Muscle layer of colon (tissue), 2 donors: ENCODE data around the gene SLC38A9.

Experiments
- H3K27ac ChIP-seq: one replicate; pipeline ENCODE4 v1.7.0; 2013; ENCODE audit warnings: low read depth, mild to moderate bottlenecking, low read length, moderate library complexity
- H3K27me3 ChIP-seq, 2 donors: one replicate each; pipeline ENCODE4 v1.7.0; 2013; ENCODE audit warnings: low read length in 2 of 2, mild to moderate bottlenecking in 2 of 2; ENCODE audit not compliant: insufficient read depth in 2 of 2, control insufficient read depth in 1 of 2
- H3K36me3 ChIP-seq: one replicate; pipeline ENCODE4 v1.7.0; 2013; ENCODE audit warnings: mild to moderate bottlenecking, low read length; ENCODE audit not compliant: insufficient read depth
- H3K4me1 ChIP-seq: one replicate; pipeline ENCODE4 v1.7.0; 2013; ENCODE audit warnings: mild to moderate bottlenecking, low read length; ENCODE audit not compliant: insufficient read depth
- H3K4me3 ChIP-seq, 2 donors: one replicate each; pipeline ENCODE4 v1.7.0; 2013; ENCODE audit warnings: low read length in 2 of 2, low read depth in 1 of 2, mild to moderate bottlenecking in 1 of 2, moderate library complexity in 1 of 2
- H3K9ac ChIP-seq: one replicate; pipeline ENCODE4 v1.7.0; 2013; ENCODE audit warnings: low read length
- H3K9me3 ChIP-seq: one replicate; pipeline ENCODE4 v1.7.0; 2013; ENCODE audit warnings: mild to moderate bottlenecking, low read length
- donor health status: abdominal sarcoma.
- donor health status: Adenocarcinoma of cecum.

SLC38A9 gene

DNA sequence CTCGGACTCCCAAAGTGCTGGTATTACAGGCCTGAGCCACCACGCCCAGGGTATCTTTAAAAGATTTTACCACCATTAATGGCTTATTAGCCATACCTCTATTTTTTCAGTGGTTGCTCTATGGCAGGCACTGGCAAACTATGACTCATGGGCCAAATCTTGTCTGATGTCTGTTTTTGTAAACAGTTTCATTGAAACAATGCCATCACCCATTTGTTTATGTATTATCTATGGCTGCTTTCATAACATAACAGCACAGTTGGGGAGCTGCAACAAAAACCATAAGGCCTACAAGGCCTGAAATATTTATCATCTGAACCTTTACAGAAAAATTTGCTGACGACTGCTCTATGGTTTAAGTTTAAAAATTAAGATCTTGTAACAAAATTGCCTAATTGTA is 66.8 kb downstream of the SLC38A9 start:
- H3K9me3 ChIP-seq, result no peaks in the 10 kb centered on the region
- no peak overlapping the region for H3K27ac ChIP-seq
- H3K4me1 ChIP-seq, result peaks cover 10% of the 10 kb centered on the region
- H3K27me3 ChIP-seq, result no peaks in the 10 kb centered on the region
- no peak overlapping the region for H3K4me3 ChIP-seq
- no peak overlapping the region for H3K9ac ChIP-seq
- H3K36me3 ChIP-seq, result no peaks in the 10 kb centered on the region

DNA sequence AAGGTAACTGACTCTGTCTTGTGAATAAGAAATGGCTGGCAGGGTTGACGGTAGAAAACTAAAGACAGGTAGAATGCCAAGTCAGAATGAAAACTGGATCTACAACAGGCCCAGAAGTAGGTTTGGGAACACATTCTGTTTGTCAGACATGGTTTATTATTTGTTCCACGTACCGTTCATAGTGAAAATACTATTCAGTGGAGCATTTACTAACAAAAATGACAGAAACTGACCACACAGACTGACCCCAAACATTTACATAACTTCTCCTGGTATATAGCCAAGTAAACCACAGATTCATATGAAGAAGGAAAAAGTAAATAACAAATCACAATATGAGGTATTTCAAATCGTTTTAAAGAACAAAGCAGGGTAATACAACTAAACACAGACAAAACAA is 73.7 kb downstream of the SLC38A9 start:
- H3K9ac ChIP-seq, result no peak overlapping the region
- H3K36me3 ChIP-seq, result no peaks in the 10 kb centered on the region
- peak overlapping the region; percentile 35 for H3K27ac ChIP-seq
- H3K4me1 ChIP-seq, result peaks cover 49% of the 10 kb centered on the region
- H3K27me3 ChIP-seq, result no peaks in the 10 kb centered on the region
- H3K9me3 ChIP-seq, result no peaks in the 10 kb centered on the region
- H3K4me3 ChIP-seq, result no peak overlapping the region

DNA sequence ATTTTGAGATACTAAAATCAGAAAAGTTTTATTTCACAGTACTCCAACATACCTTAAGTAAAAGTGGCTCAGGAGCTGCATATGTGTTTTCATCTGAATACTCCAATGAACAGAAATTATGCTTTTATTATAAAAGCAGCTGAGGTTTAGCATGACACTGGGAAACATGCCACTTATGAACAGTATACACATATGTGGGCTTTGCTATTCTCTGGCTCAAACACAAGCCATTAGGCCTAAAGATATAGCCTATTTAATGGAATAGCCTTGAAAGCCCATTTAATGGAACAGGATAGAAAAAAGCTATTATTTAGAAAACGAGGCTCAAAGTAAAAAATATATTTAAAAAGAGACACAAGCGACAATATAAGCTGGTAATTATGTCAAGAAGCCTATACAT is 74.1 kb downstream of the SLC38A9 start:
- peaks cover 53% of the 10 kb centered on the region for H3K4me1 ChIP-seq
- H3K27ac ChIP-seq, result peak overlapping the region; percentile 35
- H3K9me3 ChIP-seq, result no peaks in the 10 kb centered on the region
- no peaks in the 10 kb centered on the region for H3K36me3 ChIP-seq
- no peaks in the 10 kb centered on the region for H3K27me3 ChIP-seq
- no peak overlapping the region for H3K9ac ChIP-seq
- H3K4me3 ChIP-seq, result no peak overlapping the region

DNA sequence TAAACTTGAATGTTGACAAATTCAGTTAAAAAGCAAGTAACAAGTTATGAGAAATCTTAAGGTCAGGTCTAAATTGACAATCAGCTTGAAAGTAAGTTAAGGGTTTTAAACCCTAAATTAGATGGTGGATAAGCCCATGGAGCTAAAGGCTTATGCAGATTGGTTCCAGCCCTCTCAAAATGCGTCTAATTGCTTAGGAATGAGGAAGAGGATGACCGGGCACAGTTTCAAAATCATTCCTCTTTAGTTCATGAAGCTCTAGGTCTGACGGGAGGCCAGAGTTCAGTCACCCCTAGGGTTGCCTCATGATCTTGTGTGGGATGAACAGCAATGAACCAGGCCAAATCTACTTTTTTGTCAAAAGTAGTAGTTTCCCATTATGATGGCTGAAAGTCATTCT is 75.4 kb downstream of the SLC38A9 start:
- Histone ChIP-seq H3K36me3 (no peaks in the 10 kb centered on the region), H3K4me3 (peak overlapping the region in 1 of 2 donors; percentile 9), H3K9ac (no peak overlapping the region), H3K27ac (peak overlapping the region; percentile 77), H3K9me3 (no peaks in the 10 kb centered on the region), H3K4me1 (peaks cover 61% of the 10 kb centered on the region), H3K27me3 (no peaks in the 10 kb centered on the region)

DNA sequence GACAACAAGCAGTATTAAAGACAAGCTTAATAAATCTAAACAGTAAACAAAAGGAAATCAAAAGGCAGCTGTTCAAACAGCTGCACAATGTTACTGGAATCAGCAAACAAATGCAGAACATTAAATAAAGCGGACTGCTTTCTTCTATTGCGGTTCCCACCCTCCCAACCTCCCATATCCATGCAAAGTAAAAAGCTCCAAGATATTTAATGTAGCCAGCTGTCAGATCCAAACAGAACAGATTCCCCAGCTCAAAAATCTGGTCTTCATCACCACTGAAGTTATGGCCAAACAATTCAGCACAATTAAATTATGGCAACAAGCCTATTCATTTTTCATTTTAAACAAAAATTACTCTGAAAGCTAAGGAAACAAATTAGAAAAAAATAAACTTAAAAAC is 75.9 kb downstream of the SLC38A9 start:
- peaks cover 61% of the 10 kb centered on the region for H3K4me1 ChIP-seq
- no peak overlapping the region for H3K4me3 ChIP-seq
- H3K9me3 ChIP-seq, result no peaks in the 10 kb centered on the region
- peak overlapping the region; percentile 77 for H3K27ac ChIP-seq
- no peaks in the 10 kb centered on the region for H3K36me3 ChIP-seq
- H3K9ac ChIP-seq, result no peak overlapping the region
- H3K27me3 ChIP-seq, result no peaks in the 10 kb centered on the region

DNA sequence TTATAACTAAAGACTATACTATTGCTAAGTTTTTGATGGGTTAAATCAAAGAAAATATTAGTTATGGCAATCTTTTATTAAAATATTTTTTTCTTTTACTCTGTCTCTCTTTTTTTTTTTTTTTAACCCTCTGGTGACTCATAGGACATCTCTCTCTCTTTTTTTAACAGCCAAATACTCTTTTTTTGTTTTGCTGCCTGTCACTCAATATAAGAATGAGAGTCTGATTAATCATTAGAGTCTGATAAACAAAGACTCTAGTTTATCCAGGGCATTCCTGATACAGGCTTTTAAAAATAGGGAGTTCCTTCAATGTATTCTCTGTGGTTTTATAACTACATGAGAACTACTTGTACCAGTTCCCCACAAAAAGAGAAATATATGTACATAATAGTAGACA is 77.3 kb downstream of the SLC38A9 start:
- H3K4me3 ChIP-seq, result no peak overlapping the region
- H3K4me1 ChIP-seq, result peaks cover 61% of the 10 kb centered on the region
- H3K36me3 ChIP-seq, result no peaks in the 10 kb centered on the region
- H3K27me3 ChIP-seq, result no peaks in the 10 kb centered on the region
- no peaks in the 10 kb centered on the region for H3K9me3 ChIP-seq
- H3K9ac ChIP-seq, result no peak overlapping the region
- H3K27ac ChIP-seq, result peak overlapping the region; percentile 77

DNA sequence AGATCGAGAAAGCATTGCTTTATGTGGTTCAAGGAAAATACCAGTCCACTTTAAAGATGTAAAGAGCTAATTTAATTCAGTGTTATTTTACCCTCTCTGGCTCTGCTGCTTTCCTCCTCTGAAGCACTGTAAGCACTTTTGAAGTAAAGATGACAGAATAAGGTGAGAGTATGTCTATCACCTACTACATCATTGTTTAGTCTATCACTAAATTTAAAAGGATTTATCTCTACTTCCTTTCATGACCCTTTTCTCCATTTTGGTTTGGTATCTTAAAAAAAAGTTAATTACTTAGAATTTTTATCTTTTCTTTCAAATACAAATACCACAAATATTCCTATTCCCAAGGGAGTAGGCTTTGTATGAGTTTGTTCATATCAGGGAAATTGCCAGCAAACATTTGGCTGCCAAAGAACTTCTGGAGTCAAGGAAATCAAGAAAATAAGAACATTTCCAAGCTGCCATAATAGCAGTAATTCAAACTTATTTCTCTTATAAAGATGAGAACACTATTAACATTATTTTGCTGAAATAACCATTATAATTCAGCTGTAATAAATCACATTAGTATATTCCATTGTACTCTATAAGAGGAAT is 77.8 kb downstream of the SLC38A9 start:
- H3K27me3 ChIP-seq, result no peaks in the 10 kb centered on the region
- no peak overlapping the region for H3K4me3 ChIP-seq
- no peaks in the 10 kb centered on the region for H3K36me3 ChIP-seq
- H3K27ac ChIP-seq, result peak overlapping the region; percentile 77
- H3K4me1 ChIP-seq, result peaks cover 61% of the 10 kb centered on the region
- no peaks in the 10 kb centered on the region for H3K9me3 ChIP-seq
- H3K9ac ChIP-seq, result no peak overlapping the region

DNA sequence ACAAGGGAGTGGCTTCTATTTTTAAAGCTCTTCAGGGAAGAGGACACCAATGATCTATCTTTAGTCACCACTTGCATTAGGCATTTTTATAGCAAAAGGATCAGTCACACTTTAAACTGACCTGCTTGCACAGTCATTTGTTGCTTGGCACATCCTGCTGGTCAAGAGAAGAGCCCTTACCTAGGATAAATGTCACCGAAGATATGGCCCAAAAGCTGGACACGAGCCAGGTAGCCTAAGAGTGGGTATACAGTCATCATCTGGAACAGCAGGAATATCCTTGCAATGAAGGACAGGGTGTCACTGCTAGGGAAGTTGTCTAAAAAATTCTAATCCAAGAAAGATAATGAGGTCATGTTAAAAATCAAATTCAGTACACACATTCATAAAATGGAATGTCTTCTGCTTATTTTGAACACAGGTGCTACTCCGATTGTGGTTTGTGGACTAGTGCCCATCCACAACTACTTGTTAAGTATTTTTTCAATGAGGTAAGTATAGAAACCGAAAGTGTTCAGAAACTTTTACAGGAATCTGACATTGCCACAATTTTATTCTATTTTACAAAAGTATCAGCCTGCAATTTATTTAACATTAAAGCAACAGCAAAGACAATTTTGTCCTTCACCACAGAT is 78.4 kb downstream of the SLC38A9 start:
- no peak overlapping the region for H3K9ac ChIP-seq
- H3K9me3 ChIP-seq, result no peaks in the 10 kb centered on the region
- no peaks in the 10 kb centered on the region for H3K36me3 ChIP-seq
- peaks cover 59% of the 10 kb centered on the region for H3K4me1 ChIP-seq
- H3K27me3 ChIP-seq, result no peaks in the 10 kb centered on the region
- peak overlapping the region; percentile 77 for H3K27ac ChIP-seq
- no peak overlapping the region for H3K4me3 ChIP-seq

DNA sequence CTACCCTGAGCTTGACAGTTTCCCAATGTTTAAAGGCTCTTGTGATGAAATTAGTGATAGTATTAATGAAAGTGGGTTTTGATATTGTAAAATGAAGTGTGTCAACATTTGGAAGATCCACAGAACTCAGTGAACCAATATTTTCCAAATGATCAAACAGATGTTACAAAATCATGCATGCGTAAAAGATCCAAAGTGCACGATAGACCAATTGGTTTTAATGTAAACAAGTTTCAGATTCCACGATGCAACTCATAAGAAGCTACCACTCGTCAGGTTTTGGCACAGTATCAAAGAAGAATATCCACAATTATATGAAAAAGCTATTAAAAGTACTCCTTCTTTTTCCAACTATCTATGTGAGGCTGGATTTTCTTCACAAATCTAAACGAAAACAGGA is 82.3 kb downstream of the SLC38A9 start:
- Histone ChIP-seq H3K4me1 (peaks cover 49% of the 10 kb centered on the region), H3K36me3 (no peaks in the 10 kb centered on the region), H3K4me3 (no peak overlapping the region), H3K27me3 (no peaks in the 10 kb centered on the region), H3K9ac (no peak overlapping the region), H3K27ac (no peak overlapping the region), H3K9me3 (no peaks in the 10 kb centered on the region)

DNA sequence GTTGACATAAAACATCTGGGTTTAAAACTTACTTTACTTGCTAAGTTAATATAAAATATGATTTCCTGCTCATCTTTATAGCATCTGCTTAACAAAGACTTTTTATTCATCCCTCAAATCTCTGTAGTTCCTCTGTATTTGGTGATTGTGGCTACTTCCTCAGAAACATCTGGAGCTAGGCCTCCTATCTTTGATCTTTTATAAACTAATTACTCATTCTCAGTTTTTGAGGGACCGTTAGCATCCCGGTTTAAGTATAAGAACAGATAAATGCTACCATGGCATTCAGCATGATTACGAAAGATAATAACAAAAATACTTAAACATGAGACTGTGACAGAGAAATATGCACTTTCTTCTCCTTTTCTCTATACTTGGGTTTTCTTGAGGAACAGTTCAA is 85.3 kb downstream of the SLC38A9 start:
- H3K27me3 ChIP-seq, result no peaks in the 10 kb centered on the region
- no peaks in the 10 kb centered on the region for H3K36me3 ChIP-seq
- H3K9me3 ChIP-seq, result no peaks in the 10 kb centered on the region
- no peak overlapping the region for H3K27ac ChIP-seq
- peaks cover 29% of the 10 kb centered on the region for H3K4me1 ChIP-seq
- H3K9ac ChIP-seq, result no peak overlapping the region
- H3K4me3 ChIP-seq, result no peak overlapping the region

DNA sequence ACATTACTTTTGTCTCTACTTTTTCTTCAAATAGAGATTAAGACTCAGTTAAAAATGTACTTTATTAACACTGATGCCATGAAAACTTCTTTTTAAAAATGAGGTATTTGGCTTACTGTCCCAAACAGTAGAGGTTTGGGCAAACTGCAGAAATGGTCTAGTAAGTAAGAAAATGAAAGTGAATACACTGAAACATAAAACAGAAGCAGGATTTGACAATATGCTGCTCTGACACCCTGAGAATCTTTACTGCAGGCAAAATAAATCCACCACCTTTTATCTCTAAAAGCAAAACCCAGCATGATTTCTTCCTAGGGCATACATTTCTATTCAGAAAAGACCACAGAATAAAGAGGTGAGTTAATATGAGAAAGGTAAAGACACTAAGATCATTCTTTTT is 86.2 kb downstream of the SLC38A9 start:
- H3K36me3 ChIP-seq, result no peaks in the 10 kb centered on the region
- no peaks in the 10 kb centered on the region for H3K27me3 ChIP-seq
- H3K4me3 ChIP-seq, result peak overlapping the region in 1 of 2 donors; percentile 32
- H3K4me1 ChIP-seq, result peaks cover 37% of the 10 kb centered on the region
- peak overlapping the region; percentile 30 for H3K27ac ChIP-seq
- H3K9ac ChIP-seq, result no peak overlapping the region
- H3K9me3 ChIP-seq, result no peaks in the 10 kb centered on the region

DNA sequence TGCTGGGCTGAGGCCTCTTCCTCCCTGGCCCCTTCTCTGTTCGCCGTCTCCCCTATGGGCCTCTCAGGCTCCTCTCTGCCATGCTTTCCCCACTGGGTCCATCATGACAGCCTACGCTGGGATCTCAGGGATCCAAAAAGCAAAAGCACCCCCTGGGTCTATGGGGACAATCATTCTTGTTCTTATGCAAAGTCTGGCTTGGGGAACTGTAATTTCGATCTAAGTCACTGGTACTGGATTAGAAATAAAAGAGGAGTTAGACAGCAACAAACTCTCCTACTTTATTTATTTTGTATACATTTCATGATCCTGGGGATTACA is 86.6 kb downstream of the SLC38A9 start:
- peak overlapping the region; percentile 26 to 32 for H3K4me3 ChIP-seq
- peaks cover 41% of the 10 kb centered on the region for H3K4me1 ChIP-seq
- no peaks in the 10 kb centered on the region for H3K9me3 ChIP-seq
- no peaks in the 10 kb centered on the region for H3K36me3 ChIP-seq
- H3K27me3 ChIP-seq, result no peaks in the 10 kb centered on the region
- H3K27ac ChIP-seq, result peak overlapping the region; percentile 82
- H3K9ac ChIP-seq, result no peak overlapping the region
